Pancreas (tissue), 10 donors: Measurements from ENCODE around the gene ATG2B. TPM values are rescaled to one million over a fixed set of nuclear protein-coding genes. Genes with fewer than 3 reads are reported as not detected.
A peak's percentile ranks its signal among the peaks of the same experiment; 100 is the strongest.

Source experiments
- ATAC-seq, 4 donors: fragments of 200-7000 bp; cut with Tn5 transposase; one replicate each; pipeline versions ENCODE4 v1.8.0 to v1.9.1; 2020; ENCODE audit warnings: mild to moderate bottlenecking in 4 of 4, moderate library complexity in 4 of 4
- DNase-seq, 6 donors: peaks; one replicate each; pipeline ENCODE4 v3.0.0-alpha.2; 2020
- FAIRE-seq: peaks from 2 replicates; lab custom pipeline; 2012; peaks lifted over from hg19 to GRCh38; lab: Jason Lieb, UNC
- H3K27ac ChIP-seq, 4 donors: fragments of 200-600 bp; sonication (generic); 1 replicate in 3 of 4; 2 replicates in 1 of 4; pipeline versions ENCODE4 v1.5.0 to v1.8.0; 2020
- H3K27me3 ChIP-seq, 4 donors: fragments of 200-600 bp; one replicate each; pipeline ENCODE4 v1.8.0; 2021
- H3K36me3 ChIP-seq, 3 donors: fragments of 200-600 bp; sonication (generic) in 1 of 3; one replicate each; pipeline versions ENCODE4 v1.5.0 to v1.8.0; 2020 to 2021
- H3K4me1 ChIP-seq, 3 donors: fragments of 200-600 bp; one replicate each; pipeline ENCODE4 v1.8.0; 2021
- H3K4me3 ChIP-seq, 4 donors: fragments of 200-600 bp; sonication (generic) in 2 of 4; one replicate each; pipeline versions ENCODE4 v1.5.0 to v1.8.0; 2020 to 2021
- H3K9me3 ChIP-seq, 4 donors: fragments of 200-600 bp; one replicate each; pipeline ENCODE4 v1.8.0; 2021
- WGBS, 2 donors: extraction: QIAGEN DNeasy Blood & Tissue Kit; methylation state at CpG; one replicate each; pipeline ENCODE4 v1.1.7; 2013; 5-methylcytosine and 5-hydroxymethylcytosine counted together
- intact Hi-C, 3 donors: fragments of 100-400 bp; cut with DNase I; formaldehyde crosslinking; loops; one replicate each; pipeline versions ENCODE4 v1.11.1 to v1.14.2; 2022
- polyA plus RNA-seq, 2 donors: library from polyadenylated mRNA; stranded (reverse); fragments of 200-250 nt; gene quantifications; one replicate each; pipeline ENCODE4 v1.2.3, GENCODE V29; 2013
- total RNA-seq, 6 donors: library from RNA; stranded (reverse); fragmentation: NEBNext Ultra II Directional in 4 of 6; extraction: Animal tissue kit (Norgen Biotek cat#: 25700) in 4 of 6; gene quantifications; one replicate each; pipeline versions ENCODE4 v1.2.1 to v1.2.4, GENCODE V29; 2021 to 2023
- TF ChIP-seq, protein P1 (sequence below), 4 donors: fragments of 200-600 bp; sonication (generic) in 3 of 4; IDR thresholded peaks; one replicate each; pipeline versions ENCODE4 v1.5.0 to v1.8.0; 2021; ENCODE audit warnings: antibody characterized with exemption in 4 of 4
- donor health status: healthy with polysubstance abuse.
- donor health status: DM: no; HTN: no; CAD: no; lungs with moderate emphysema.
- donor health status: DM: no; HTN: no; CAD: no.
- donor health status: control.
- donor health status: control.
- donor health status: Bipolar disorder and iron deficiency.
- donor health status: DM: yes; HTN: yes; CAD: no.
- donor health status: DM: no; HTN: no; CAD: no.
- donor health status: DM: no; HTN: no; CAD: no.
- donor health status: DM: yes; HTN: yes; CAD: no.

Gene ATG2B
- total and polyA plus RNA-seq, 8 donors = 7.4 to 23.4 (median 19.7) TPM

DNA sequence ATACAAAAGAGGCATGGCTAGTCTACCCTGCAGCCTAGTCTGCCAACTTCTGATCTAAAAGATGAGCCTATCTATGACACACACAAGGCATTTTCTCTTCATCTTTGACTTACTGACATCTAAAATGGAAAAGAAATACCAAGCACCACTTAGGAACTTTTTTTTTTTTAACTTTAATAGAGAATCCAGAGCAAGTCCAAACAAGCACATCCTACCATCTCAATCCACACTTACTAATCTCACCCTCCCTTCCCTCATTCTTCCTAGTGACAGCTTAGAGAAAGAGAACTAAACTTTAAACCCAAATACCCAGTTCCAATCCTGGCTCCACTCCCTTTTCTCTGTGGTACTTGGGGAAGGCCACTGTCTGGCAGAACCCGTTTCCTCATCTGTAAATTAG lies 75.3 kb downstream of the ATG2B start:
- no peaks in the 10 kb centered on the region for H3K27me3 ChIP-seq
- H3K4me3 ChIP-seq = no peak overlapping the region
- peaks cover 0 to 10% (median 7%) of the 10 kb centered on the region in 3 donors for H3K4me1 ChIP-seq
- H3K27ac ChIP-seq = no peak overlapping the region
- intact Hi-C loops = no loop called here
- no peaks in the 10 kb centered on the region for H3K9me3 ChIP-seq
- 82 to 89% methylated on average over 1 of the region's 1 CpG for WGBS, 2 donors
- DNase-seq (no peak), ATAC-seq (no peak), FAIRE-seq (no peak)
- peaks cover 0 to 56% (median 14%) of the 10 kb centered on the region in 3 donors for H3K36me3 ChIP-seq
- TF ChIP-seq, protein P1, sequence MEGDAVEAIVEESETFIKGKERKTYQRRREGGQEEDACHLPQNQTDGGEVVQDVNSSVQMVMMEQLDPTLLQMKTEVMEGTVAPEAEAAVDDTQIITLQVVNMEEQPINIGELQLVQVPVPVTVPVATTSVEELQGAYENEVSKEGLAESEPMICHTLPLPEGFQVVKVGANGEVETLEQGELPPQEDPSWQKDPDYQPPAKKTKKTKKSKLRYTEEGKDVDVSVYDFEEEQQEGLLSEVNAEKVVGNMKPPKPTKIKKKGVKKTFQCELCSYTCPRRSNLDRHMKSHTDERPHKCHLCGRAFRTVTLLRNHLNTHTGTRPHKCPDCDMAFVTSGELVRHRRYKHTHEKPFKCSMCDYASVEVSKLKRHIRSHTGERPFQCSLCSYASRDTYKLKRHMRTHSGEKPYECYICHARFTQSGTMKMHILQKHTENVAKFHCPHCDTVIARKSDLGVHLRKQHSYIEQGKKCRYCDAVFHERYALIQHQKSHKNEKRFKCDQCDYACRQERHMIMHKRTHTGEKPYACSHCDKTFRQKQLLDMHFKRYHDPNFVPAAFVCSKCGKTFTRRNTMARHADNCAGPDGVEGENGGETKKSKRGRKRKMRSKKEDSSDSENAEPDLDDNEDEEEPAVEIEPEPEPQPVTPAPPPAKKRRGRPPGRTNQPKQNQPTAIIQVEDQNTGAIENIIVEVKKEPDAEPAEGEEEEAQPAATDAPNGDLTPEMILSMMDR (IDR thresholded peaks at IDR 0.05) = no peak

DNA sequence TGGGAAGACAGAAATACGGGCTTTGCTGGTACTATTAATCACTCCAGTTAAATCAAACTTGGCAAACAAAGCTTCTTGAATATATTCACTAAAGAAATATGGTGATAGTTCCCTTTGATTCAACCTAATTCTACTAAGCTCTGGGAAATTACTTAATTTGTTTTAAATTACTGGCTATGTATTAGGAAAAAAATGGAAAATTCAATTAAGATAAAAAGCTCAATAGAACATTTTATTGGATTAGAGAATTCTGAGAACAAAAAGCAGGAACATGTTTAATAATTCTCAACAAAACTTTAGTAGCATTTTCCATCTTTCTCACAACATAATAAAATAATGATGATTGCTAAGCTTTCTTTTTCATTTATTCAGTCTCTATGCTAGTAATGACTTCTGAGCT lies 76.9 kb downstream of the ATG2B start:
- Histone ChIP-seq H3K9me3 (no peaks in the 10 kb centered on the region), H3K4me1 (peaks cover 0 to 10% (median 7%) of the 10 kb centered on the region in 3 donors), H3K4me3 (no peak overlapping the region), H3K27ac (peak overlapping the region in 3 of 4 donors; percentile 28 to 71 (median 69)), H3K27me3 (no peaks in the 10 kb centered on the region), H3K36me3 (peaks cover 0 to 41% (median 14%) of the 10 kb centered on the region in 3 donors)
- TF ChIP-seq, protein P1 (IDR thresholded peaks at IDR 0.05) = no peak
- ATAC-seq = no peak
- 37 to 58% methylated on average over 1 of the region's 1 CpG for WGBS, 2 donors
- no peak for FAIRE-seq
- no peak for DNase-seq
- intact Hi-C loops = no loop called here

DNA sequence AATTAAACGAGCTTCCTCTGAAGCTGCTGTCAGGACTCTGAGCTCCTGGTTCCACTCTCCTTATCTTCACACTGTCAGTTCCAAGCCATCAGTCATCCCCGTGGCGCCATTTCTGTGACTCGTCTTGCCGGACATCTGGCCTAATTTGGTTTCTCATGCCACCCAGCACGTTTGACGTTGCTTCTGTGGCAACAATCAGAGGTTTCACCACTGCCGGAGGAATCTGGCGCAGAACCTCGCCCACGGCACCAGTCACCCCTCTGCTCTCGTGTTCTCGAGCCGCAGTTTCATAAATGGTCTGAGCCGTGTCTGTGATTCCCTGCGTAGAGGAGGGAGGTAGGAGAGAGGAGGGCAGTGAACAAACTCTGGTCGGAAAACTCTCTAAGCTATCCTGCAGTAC lies 77.5 kb downstream of the ATG2B start:
- no peaks in the 10 kb centered on the region for H3K27me3 ChIP-seq
- H3K27ac ChIP-seq = peak overlapping the region; percentile 28 to 71 (median 50)
- no peak overlapping the region for H3K4me3 ChIP-seq
- H3K4me1 ChIP-seq = peaks cover 0 to 10% (median 7%) of the 10 kb centered on the region in 3 donors
- H3K36me3 ChIP-seq = peaks cover 0 to 35% (median 13%) of the 10 kb centered on the region in 3 donors
- DNase-seq = no peak
- intact Hi-C loops = no loop called here
- no peaks in the 10 kb centered on the region for H3K9me3 ChIP-seq
- TF ChIP-seq, protein P1 (IDR thresholded peaks at IDR 0.05) = no peak
- ATAC-seq = peak in 3 of 4 donors; percentile 39 to 51 (median 48)
- no peak for FAIRE-seq
- WGBS, 2 donors = 45 to 53% methylated on average over 17 of the region's 17 CpGs

DNA sequence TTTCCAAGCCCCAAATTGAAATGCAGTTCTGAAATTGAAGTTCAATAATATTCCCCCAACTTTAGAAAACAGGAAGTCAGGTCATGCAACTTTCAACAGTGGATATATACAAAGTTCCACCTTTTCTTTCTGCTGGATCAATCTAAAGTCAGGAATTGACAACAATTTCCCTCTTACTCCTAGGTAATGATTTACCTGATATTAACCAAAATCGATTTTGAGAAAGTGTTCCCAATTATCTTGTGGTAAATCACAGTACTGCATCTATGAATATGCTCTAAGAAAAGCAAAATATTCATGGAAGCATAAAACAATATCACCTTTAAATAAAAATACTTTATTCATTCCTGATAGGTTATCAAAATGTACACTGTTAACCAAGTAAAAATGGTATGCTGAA lies 78.7 kb downstream of the ATG2B start:
- Histone ChIP-seq H3K9me3 (no peaks in the 10 kb centered on the region), H3K4me3 (no peak overlapping the region), H3K27me3 (no peaks in the 10 kb centered on the region), H3K36me3 (peaks cover 0 to 23% (median 7%) of the 10 kb centered on the region in 3 donors), H3K4me1 (peaks cover 0 to 10% (median 7%) of the 10 kb centered on the region in 3 donors), H3K27ac (peak overlapping the region in 2 of 4 donors; percentile 69 to 71)
- 8 to 13% methylated on average over 1 of the region's 1 CpG for WGBS, 2 donors
- intact Hi-C loops = no loop called here
- no peak for FAIRE-seq
- no peak for DNase-seq
- ATAC-seq = peak in 3 of 4 donors; percentile 21 to 59 (median 50)
- TF ChIP-seq, protein P1 (IDR thresholded peaks at IDR 0.05) = peak in 2 of 4 donors; percentile 5 to 26

DNA sequence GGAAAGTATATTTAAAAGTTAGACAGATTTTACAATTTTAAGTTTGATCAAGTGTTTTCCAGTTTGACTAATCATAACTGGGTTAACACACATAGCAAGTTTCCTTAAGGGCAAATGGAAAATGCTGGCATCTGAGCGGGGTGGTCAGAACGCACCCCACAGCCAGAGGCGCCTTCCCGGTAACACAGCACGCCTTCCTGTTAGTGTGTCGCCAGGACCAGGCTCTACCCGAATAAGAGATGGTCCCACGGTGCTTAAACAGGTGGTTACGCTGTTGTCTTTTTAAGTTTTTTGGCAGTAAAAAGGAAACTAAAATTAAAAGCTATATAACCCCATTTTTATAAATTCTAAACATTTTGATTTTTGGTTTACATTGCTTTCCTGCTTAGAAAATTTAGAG lies 79.1 kb downstream of the ATG2B start:
- Histone ChIP-seq H3K4me1 (peaks cover 0 to 10% (median 7%) of the 10 kb centered on the region in 3 donors), H3K27ac (peak overlapping the region in 2 of 4 donors; percentile 69 to 71), H3K36me3 (peaks cover 0 to 19% (median 5%) of the 10 kb centered on the region in 3 donors), H3K9me3 (no peaks in the 10 kb centered on the region), H3K27me3 (no peaks in the 10 kb centered on the region), H3K4me3 (no peak overlapping the region)
- no peak for FAIRE-seq
- TF ChIP-seq, protein P1 (IDR thresholded peaks at IDR 0.05) = no peak
- 73 to 74% methylated on average over 9 of the region's 9 CpGs for WGBS, 2 donors
- intact Hi-C loops = no loop called here
- DNase-seq = no peak
- ATAC-seq = peak in 3 of 4 donors; percentile 46 to 60 (median 51)
